Neuronal stem cell (in vitro differentiated cells): ENCODE results near the gene CLK3.

Experiments used
- DNase-seq: peaks from one replicate; pipeline ENCODE4 v3.0.0-alpha.2; 2013; ENCODE audit warnings: low spot score
- H2AFZ ChIP-seq: one replicate; pipeline ENCODE4 v1.6.1; 2013; ENCODE audit warnings: mild to moderate bottlenecking, low read length, inconsistent platforms
- H2AK5ac ChIP-seq: 2 replicates; pipeline ENCODE4 v1.6.1; 2013; ENCODE audit warnings: low read depth, mild to moderate bottlenecking, inconsistent platforms, low read length, moderate library complexity, mixed read lengths
- H2BK120ac ChIP-seq: 2 replicates; pipeline ENCODE4 v1.6.1; 2013; ENCODE audit warnings: low read depth, mild to moderate bottlenecking, inconsistent platforms, low read length, moderate library complexity, mixed read lengths
- H2BK12ac ChIP-seq: one replicate; pipeline ENCODE4 v1.6.1; 2013; ENCODE audit warnings: low read length, inconsistent platforms
- H2BK15ac ChIP-seq: 2 replicates; pipeline ENCODE4 v1.6.1; 2013; ENCODE audit warnings: mild to moderate bottlenecking, low read length, inconsistent platforms, mixed read lengths
- H2BK5ac ChIP-seq: one replicate; pipeline ENCODE4 v1.6.1; 2013; ENCODE audit warnings: inconsistent platforms, mild to moderate bottlenecking, low read length, moderate library complexity
- H3K14ac ChIP-seq: one replicate; pipeline ENCODE4 v1.6.1; 2013; ENCODE audit warnings: low read length, inconsistent platforms
- H3K18ac ChIP-seq: 2 replicates; pipeline ENCODE4 v1.6.1; 2013; ENCODE audit warnings: low read length, inconsistent platforms
- H3K23ac ChIP-seq: 2 replicates; pipeline ENCODE4 v1.6.1; 2013; ENCODE audit warnings: low read depth, mild to moderate bottlenecking, mixed read lengths, low read length, inconsistent platforms; ENCODE audit not compliant: poor library complexity
- H3K27ac ChIP-seq: replicated peaks from 3 replicates; pipeline ENCODE4 v1.5.1; 2013; ENCODE audit warnings: low read length, inconsistent platforms
- H3K27me3 ChIP-seq, 3 experiments: 2 replicates each; pipeline ENCODE4 v1.6.1; 2013; ENCODE audit warnings: low read length in 3 of 3, mild to moderate bottlenecking in 2 of 3, inconsistent platforms in 1 of 3, low read depth in 1 of 3, mixed read lengths in 1 of 3, moderate library complexity in 1 of 3; ENCODE audit not compliant: control insufficient read depth in 3 of 3, insufficient read depth in 3 of 3
- H3K36me3 ChIP-seq, 2 donors: replicated peaks in 1 of 2; 2 replicates each; pipeline ENCODE4 v1.6.1; 2013; ENCODE audit warnings: low read length in 2 of 2; ENCODE audit not compliant: control insufficient read depth in 2 of 2, insufficient read depth in 2 of 2
- H3K4ac ChIP-seq: 2 replicates; pipeline ENCODE4 v1.6.1; 2013; ENCODE audit warnings: inconsistent platforms, mild to moderate bottlenecking, low read length, moderate library complexity
- H3K4me1 ChIP-seq, 2 donors: 1 replicate in 1 of 2; 2 replicates in 1 of 2; pipeline ENCODE4 v1.6.1; 2013; ENCODE audit warnings: low read length in 2 of 2, low read depth in 1 of 2; ENCODE audit not compliant: control insufficient read depth in 2 of 2, insufficient read depth in 1 of 2
- H3K4me2 ChIP-seq: one replicate; pipeline ENCODE4 v1.6.1; 2013; ENCODE audit warnings: mild to moderate bottlenecking, low read length, inconsistent platforms; ENCODE audit not compliant: insufficient read depth, poor library complexity, severe bottlenecking
- H3K4me3 ChIP-seq, 2 donors: 2 replicates each; pipeline ENCODE4 v1.5.1; 2013; ENCODE audit warnings: low read length in 2 of 2, mild to moderate bottlenecking in 2 of 2, inconsistent platforms in 1 of 2, moderate library complexity in 1 of 2
- H3K79me1 ChIP-seq: one replicate; pipeline ENCODE4 v1.6.1; 2013; ENCODE audit warnings: low read depth, mild to moderate bottlenecking, inconsistent platforms, low read length, moderate library complexity
- H3K9ac ChIP-seq: one replicate; pipeline ENCODE4 v1.6.1; 2013; ENCODE audit warnings: mild to moderate bottlenecking, low read depth, low read length, inconsistent platforms; ENCODE audit not compliant: poor library complexity
- H3K9me3 ChIP-seq, 2 donors: replicated peaks in 1 of 2; 2 replicates each; pipeline versions ENCODE3 to v1.6.1; 2013; ENCODE audit warnings: low read length in 2 of 2, mild to moderate bottlenecking in 2 of 2, inconsistent platforms in 1 of 2, low read depth in 1 of 2, mixed read lengths in 1 of 2, moderate library complexity in 1 of 2; ENCODE audit not compliant: control insufficient read depth in 2 of 2, insufficient read depth in 1 of 2
- H4K8ac ChIP-seq: one replicate; pipeline ENCODE4 v1.6.1; 2013; ENCODE audit warnings: low read depth, mild to moderate bottlenecking, inconsistent platforms, low read length, moderate library complexity
- H4K91ac ChIP-seq: one replicate; pipeline ENCODE4 v1.6.1; 2013; ENCODE audit warnings: low read length, low read depth, mild to moderate bottlenecking, inconsistent platforms; ENCODE audit not compliant: poor library complexity
- WGBS, 2 donors: extraction: QIAGEN DNeasy Blood & Tissue Kit; methylation state at CpG; one replicate each; pipeline ENCODE4 v1.1.7; 2013; ENCODE audit warnings: missing lambda C conversion rate in 2 of 2, mixed read lengths in 1 of 2; ENCODE audit not compliant: insufficient read length in 2 of 2, insufficient replicate concordance in 1 of 2; ENCODE audit errors: extremely low coverage in 2 of 2; 5-methylcytosine and 5-hydroxymethylcytosine counted together

Gene CLK3

GRCh38 chr15:74632601-74633000 is 17.0 kb downstream of the CLK3 start:
- Histone ChIP-seq H2BK5ac (no peak overlapping the region), H3K79me1 (no peaks in the 10 kb centered on the region), H3K27ac (no peak overlapping the region), H3K9ac (no peak overlapping the region), H3K4ac (no peak overlapping the region), H2BK12ac (no peak overlapping the region), H3K27me3 (no peaks in the 10 kb centered on the region), H2BK15ac (no peak overlapping the region), H4K8ac (no peak overlapping the region), H2AK5ac (no peak overlapping the region), H3K9me3 (no peaks in the 10 kb centered on the region), H2AFZ (no peak overlapping the region), H3K4me2 (no peak overlapping the region), H3K23ac (no peak overlapping the region), H3K4me1 (no peaks in the 10 kb centered on the region), H3K14ac (no peak overlapping the region), H2BK120ac (no peak overlapping the region), H3K4me3 (no peak overlapping the region), H3K36me3 (peaks cover 68 to 100% of the 10 kb centered on the region in 2 donors), H4K91ac (no peak overlapping the region), H3K18ac (no peak overlapping the region)
- no peak for DNase-seq
- no CpG with 5 or more reads among the region's 9 CpGs for whole genome bisulfite sequencing, 2 donors

- Histone ChIP-seq H3K27ac (no peak overlapping the region), H3K27me3 (no peaks in the 10 kb centered on the region), H3K4me1 (no peaks in the 10 kb centered on the region), H3K9me3 (no peaks in the 10 kb centered on the region), H4K8ac (no peak overlapping the region), H2BK5ac (no peak overlapping the region), H3K79me1 (no peaks in the 10 kb centered on the region), H2BK15ac (no peak overlapping the region), H3K4me3 (no peak overlapping the region), H3K23ac (no peak overlapping the region), H2BK12ac (no peak overlapping the region), H3K9ac (no peak overlapping the region), H2AFZ (no peak overlapping the region), H4K91ac (no peak overlapping the region), H2AK5ac (no peak overlapping the region), H3K18ac (no peak overlapping the region), H2BK120ac (no peak overlapping the region), H3K14ac (no peak overlapping the region), H3K4me2 (no peak overlapping the region), H3K4ac (no peak overlapping the region), H3K36me3 (peaks cover 56 to 97% of the 10 kb centered on the region in 2 donors)
- WGBS, 2 donors: no CpG with 5 or more reads among the region's 2 CpGs
- DNase-seq: no peak
Measured at GRCh38 chr15:74633781-74634180, 18.1 kb downstream of the CLK3 start.

GRCh38 chr15:74635228-74635627 is 19.6 kb downstream of the CLK3 start:
- Histone ChIP-seq H3K14ac (no peak overlapping the region), H3K4me3 (no peak overlapping the region), H3K27ac (no peak overlapping the region), H2BK15ac (no peak overlapping the region), H2BK5ac (no peak overlapping the region), H3K9me3 (no peaks in the 10 kb centered on the region), H3K18ac (no peak overlapping the region), H2BK120ac (no peak overlapping the region), H3K27me3 (no peaks in the 10 kb centered on the region), H3K79me1 (no peaks in the 10 kb centered on the region), H4K91ac (no peak overlapping the region), H3K4ac (no peak overlapping the region), H2BK12ac (no peak overlapping the region), H3K4me2 (no peak overlapping the region), H3K23ac (no peak overlapping the region), H3K4me1 (no peaks in the 10 kb centered on the region), H2AFZ (no peak overlapping the region), H3K36me3 (peaks cover 57 to 97% of the 10 kb centered on the region in 2 donors), H4K8ac (no peak overlapping the region), H2AK5ac (no peak overlapping the region), H3K9ac (no peak overlapping the region)
- no CpG with 5 or more reads among the region's 5 CpGs for WGBS, 2 donors
- peak; percentile 54 for DNase-seq

GRCh38 chr15:74636984-74637383 is 21.3 kb downstream of the CLK3 start:
- no peak overlapping the region for H3K4me3 ChIP-seq
- no peak overlapping the region for H2AK5ac ChIP-seq
- no peak overlapping the region for H4K8ac ChIP-seq
- no peak overlapping the region for H3K18ac ChIP-seq
- no peak overlapping the region for H2AFZ ChIP-seq
- peaks cover 3% of the 10 kb centered on the region for H3K79me1 ChIP-seq
- H3K9ac ChIP-seq: no peak overlapping the region
- no peak overlapping the region for H3K27ac ChIP-seq
- no peak overlapping the region for H4K91ac ChIP-seq
- H3K9me3 ChIP-seq: no peaks in the 10 kb centered on the region
- peaks cover 46 to 94% of the 10 kb centered on the region in 2 donors for H3K36me3 ChIP-seq
- no peak overlapping the region for H2BK120ac ChIP-seq
- H2BK5ac ChIP-seq: no peak overlapping the region
- H3K4me1 ChIP-seq: no peaks in the 10 kb centered on the region
- no peak overlapping the region for H2BK12ac ChIP-seq
- H3K4ac ChIP-seq: no peak overlapping the region
- no peak overlapping the region for H2BK15ac ChIP-seq
- no peak overlapping the region for H3K4me2 ChIP-seq
- H3K23ac ChIP-seq: no peak overlapping the region
- H3K14ac ChIP-seq: no peak overlapping the region
- no peaks in the 10 kb centered on the region for H3K27me3 ChIP-seq
- WGBS, 2 donors: no CpG with 5 or more reads among the region's 1 CpG
- no peak for DNase-seq
